GM19043 (cell line): ENCODE results near the gene ATG9B.
"Not testable (repeated sequence)": the region's sequence is repeated elsewhere in the genome, so short reads cannot be mapped to it uniquely, and the experiment has no call there.

Source experiments
- ATAC-seq: cut with Tn5 transposase; IDR thresholded peaks from one replicate; pipeline ENCODE4 v1.9.1; 2021; ENCODE audit warnings: low read depth; ENCODE audit not compliant: unreplicated experiment

Gene ATG9B

DNA sequence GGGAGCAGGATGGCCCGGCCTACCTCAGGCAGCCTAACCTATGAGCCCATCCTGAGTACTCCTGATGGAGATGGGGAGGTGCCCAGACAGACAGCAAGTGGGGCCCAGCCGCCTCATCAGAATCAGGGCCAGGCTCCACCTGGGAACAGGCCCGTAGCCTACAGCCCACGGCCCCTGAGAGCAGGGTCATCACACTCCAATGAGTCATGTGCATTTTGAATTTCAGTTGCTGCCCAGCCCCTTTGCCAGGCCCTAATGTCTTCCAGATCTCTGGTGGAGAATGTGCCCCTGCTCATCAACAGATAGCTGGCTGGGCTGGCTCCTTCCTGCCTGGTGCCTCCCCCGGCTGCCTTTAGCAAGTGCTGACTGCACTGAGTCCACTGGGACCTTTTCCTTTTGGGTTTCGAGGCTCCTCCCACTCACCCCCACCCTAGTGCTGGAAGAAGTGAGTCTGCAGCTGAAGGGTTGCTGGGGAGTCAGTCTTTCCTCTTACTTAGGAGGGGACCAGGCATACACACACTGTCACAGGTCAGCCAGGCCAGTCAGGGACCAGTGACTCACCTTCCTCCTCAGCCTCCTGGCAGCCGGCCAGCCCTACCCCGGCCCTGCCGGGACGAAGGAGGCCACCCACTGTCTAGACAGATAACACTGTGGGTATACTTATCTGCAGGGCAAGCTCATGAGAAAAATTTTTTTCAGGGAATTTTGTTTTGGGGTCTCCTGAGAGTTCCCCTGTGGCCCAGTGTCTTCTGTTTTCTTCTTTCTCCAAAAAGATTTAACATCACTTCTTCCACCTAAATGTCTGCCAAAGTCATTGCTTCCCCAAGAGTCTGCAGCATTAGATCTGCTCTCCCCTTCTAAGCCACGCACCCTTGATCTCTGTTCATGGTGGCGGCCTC, 14.9 kb upstream of the ATG9B start:
- ATAC-seq: no peak

DNA sequence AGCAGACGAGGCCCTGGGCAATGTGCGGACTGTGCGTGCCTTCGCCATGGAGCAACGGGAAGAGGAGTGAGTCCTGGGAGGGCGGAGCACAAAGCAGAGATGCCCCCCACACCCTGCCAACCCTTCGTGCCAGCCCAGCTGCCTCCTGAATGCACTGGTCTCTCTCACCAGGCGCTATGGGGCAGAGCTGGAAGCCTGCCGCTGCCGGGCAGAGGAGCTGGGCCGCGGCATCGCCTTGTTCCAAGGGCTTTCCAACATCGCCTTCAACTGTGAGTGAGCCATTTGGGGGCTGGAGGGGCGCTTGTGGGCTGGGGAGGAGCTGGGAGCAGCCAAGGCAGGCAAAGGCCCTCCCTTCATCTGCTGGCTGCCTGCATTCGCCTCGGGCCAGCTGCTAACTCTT, 11.6 kb upstream of the ATG9B start:
- ATAC-seq: no peak

DNA sequence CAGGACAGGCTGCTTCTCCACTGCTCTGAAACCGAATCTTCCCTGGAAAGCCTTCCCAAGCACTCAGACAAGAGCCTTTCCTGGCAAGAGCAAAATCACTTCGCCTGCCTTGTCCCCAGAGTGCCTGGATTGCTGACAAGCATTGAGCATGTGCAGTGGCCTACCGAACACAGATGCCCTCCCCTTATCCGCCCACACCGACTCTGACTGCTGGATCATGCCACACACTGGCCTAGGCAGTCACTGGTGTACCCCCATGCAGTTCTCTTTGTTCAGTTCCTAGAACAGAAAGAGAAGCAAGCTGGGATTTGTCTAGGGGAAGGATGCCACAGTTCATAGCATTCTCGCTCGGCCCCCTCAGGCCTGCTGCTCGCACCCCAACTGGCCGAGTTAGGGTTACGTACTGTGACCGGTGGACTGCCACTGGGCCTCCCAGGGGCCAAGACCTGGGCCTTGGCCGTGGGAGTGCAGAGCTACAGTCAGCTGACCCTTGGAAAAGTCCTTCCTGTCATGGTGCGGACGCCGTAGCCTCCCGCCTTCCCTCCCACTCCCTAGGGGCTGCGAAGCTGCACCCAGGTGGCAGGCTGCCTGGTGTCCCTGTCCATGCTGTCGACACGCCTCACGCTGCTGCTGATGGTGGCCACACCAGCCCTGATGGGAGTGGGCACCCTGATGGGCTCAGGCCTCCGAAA, 10.9 kb upstream of the ATG9B start:
- ATAC-seq: no peak

DNA sequence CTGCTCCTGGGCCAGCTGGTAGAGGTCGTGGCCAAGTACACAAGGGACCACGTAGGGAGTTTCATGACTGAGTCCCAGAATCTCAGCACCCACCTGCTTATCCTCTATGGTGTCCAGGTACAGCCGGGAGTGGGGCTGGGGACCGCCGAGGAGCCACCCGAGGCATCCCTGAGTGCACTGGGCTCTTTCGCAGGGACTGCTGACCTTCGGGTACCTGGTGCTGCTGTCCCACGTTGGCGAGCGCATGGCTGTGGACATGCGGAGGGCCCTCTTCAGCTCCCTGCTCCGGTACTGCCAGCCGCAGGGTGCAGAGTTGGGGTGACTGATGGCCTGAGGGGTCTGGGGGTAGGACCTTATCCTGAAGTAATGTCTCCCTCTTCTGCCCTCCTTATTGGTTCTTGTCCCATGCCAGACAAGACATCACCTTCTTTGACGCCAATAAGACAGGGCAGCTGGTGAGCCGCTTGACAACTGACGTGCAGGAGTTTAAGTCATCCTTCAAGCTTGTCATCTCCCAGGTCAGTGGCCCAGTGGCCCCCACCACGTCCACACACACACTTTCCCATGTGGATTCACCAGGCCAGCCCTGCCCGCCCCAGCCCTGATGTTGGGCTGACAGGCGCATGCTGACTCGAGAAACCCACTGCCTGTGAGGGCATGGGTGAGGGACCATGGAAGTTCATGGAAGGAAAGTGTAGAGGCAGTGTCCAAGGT, 10.2 kb upstream of the ATG9B start:
- no peak for ATAC-seq

DNA sequence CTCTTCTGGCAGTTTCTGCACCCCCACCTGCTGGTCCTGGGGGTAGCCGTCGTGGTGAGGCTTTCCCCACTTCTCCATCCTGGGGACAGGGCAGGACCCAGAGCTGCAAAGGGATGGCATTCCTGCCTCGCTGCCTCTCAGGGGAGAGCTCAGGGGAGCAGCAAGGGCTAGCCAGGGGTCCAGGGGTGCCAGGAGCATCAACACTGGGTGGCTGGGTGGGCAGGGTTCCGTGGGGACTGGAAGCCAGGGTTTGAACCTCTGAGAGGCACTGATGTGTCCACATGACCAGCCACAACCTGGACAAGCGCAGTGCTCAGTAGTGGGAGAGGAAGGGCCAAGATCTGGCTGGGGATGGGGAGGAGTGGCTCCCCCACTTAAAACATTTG, 9.6 kb upstream of the ATG9B start:
- ATAC-seq: no peak

DNA sequence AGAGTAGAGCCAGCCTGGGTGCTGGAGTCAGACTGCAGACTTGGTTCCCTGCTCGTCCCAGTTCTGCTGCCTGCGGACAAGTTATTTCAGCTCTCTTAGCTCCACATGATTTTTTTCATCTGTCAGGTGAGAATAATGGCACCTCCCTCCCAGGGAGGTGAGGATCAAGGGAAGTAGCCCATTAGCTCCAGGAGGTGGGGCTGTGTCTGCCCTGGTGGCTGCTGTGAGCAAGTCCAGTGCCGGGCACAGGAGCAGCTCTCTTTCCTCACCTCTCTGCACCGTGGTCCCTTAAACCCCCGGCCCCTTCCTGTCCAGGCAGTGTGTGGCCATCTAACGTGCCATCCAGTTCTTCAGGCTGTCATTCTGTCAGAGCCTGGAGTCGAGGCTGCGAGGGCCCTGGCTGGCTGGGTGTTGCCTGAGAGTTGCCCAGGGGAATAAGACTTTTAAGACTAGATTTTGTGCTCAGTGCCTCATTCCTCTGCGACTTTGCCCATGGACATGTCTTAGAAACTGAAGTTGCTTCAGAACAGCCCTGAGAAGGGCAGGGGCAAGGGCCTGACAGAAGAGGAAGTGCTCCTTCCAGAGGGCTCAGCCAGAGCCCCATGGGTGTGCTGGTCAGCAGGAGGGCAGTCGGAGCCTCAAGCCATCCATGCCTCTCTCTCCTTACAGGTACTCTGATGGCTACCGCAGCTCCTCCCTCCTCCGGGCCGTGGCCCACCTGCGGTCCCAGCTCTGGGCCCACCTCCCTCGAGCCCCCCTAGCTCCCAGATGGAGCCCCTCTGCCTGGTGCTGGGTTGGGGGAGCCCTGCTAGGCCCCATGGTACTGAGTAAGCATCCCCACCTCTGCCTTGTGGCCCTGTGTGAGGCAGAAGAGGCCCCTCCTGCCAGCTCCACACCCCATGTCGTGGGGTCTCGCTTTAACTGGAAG, 8.9 kb upstream of the ATG9B start:
- ATAC-seq: no peak

DNA sequence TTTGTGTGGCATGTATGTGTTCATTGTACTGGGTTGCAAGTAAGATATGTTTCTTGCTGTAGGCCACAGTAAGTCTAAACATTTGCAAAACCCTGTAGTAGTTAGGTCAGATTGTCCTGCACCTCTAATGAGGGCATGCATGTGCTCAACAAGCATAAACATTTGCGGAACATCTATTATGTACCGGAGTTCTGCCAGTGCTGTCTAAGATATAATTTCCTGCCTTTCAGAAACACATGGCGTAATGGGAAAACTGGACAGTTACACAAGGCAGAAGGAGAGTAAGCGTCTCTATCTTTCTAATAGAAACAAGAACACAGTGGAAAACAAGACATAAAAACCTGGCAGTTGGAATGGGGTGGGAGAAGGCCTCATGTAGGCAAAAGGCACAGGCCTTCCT, 6.7 kb upstream of the ATG9B start:
- no peak for ATAC-seq

DNA sequence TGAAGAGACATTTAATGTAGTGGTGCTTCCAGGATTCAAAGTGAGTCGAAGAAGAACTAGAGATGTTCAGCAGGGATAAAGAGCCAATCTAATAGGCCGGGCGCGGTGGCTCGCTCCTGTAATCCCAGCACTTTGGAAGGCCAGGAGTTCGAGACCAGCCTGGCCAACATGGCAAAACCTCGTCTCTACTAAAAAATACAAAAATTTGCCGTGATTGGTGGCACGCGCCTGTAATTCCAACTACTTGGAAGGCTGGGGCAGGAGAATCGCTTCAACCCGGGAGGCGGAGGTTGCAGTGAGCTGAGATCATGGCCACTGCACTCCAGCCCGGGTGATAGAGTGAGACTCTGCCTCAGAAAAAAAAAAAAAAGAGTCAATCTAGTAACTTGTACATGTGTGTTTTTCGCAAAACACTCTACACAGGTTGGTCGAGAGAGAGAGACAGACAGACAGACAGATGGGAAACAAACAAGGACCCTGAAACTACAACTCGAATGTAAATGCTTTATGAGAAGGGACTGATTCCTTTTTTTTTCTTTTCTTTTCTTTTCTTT, 4.7 kb upstream of the ATG9B start:
- no peak for ATAC-seq

DNA sequence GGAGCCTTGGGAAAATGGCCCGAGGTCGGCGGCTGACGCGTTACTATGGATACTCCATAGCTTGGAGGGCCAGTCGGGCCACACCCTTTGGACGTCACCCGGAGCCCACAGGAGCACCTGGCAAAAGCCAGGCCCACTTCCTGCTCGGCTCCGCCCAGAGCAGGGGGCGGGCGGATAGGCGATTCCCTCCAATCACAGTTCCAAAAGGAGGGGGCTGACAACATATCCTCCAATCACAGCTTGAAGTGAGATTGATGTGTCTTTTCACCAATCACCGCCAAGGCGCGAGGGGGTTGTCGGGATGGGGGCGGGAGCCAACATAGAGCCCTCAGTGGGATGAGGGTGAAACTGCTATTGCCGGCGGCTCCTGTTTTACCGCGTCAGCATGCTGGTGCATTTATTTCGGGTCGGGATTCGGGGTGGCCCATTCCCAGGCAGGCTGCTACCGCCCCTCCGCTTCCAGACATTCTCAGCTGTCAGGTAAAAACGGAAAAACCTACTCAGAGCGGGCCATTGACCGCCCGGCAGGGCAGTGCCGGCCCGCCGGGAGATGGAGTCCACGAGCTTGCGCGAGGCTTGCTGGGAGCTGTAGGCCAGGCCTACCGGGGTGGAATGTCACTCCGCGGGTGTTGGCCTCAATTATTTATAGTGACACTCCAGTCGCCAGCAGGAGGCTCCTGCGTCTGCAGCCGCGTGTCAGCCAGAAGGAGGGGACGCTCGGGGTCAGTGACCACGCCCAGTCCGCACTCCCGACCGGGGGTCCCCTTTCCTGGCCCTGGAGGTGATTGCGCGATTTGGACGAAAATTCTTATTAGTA, 4.0 kb upstream of the ATG9B start, which contains the start of gene ABCB8:
Gene ABCB8, plus strand, starts transcription at position 320 of the 817 bp plus-strand sequence. Its CDS starts 66 bp downstream, at position 386.
- ATAC-seq: peak; percentile 93

DNA sequence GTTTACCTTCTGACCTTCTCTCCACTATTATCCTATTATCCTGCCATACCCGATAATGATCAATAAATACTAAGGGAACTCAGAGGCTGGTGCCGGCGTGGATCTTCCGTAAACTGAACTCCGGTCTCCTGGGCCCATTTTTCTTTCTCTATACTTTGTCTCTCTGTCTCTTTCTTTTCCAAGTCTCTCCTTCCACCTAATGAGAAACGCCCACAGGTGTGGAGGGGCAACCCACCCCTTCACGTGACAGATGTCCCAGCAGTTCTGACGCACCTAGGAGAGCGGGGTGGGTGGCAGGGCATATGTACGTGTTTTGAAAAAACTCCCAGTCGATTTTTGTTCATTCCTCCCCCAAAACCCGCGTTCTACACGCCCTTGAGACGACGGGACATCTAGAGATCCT, 3.4 kb upstream of the ATG9B start:
- peak; percentile 1 for ATAC-seq

DNA sequence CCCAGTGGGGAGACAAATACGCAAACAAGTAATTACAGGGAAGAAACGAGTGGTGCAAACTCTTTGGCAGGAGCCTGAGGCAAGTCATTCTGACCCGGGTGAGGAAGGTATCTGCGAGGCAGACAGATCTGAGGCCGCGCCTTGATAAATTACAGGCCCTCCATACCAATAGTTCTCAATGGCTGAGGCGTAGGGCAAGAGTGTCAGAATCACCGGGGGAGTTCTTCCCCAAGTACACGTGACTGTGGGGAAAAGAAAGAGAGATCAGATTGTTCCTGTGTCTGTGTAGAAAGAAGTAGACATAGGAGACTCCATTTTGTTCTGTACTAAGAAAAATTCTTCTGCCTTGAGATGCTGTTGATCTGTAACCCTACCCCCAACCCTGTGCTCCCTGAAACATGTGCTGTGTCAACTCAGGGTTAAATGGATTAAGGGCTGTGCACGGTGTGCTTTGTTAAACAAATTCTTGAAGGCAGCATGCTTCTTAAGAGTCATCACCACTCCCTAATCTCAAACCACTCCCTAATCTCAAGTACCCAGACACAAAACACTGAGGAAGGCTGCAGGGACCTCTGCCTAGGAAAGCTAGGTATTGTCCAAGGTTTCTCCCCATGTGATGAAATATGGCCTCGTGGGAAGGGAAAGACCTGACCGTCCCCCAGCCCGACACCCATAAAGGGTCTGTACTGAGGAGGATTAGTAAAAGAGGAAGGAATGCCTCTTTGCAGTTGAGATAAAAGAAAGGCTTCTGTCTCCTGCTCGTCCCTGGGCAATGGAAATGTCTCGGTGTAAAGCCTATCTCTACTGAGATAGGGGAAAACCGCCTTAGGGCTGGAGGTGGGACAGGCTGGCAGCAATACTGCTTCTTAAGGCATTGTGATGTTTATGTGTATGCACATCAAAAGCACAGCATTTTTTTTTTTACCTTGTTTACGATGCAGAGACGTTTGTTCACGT, 2.8 kb upstream of the ATG9B start:
- not testable (repeated sequence) for ATAC-seq

DNA sequence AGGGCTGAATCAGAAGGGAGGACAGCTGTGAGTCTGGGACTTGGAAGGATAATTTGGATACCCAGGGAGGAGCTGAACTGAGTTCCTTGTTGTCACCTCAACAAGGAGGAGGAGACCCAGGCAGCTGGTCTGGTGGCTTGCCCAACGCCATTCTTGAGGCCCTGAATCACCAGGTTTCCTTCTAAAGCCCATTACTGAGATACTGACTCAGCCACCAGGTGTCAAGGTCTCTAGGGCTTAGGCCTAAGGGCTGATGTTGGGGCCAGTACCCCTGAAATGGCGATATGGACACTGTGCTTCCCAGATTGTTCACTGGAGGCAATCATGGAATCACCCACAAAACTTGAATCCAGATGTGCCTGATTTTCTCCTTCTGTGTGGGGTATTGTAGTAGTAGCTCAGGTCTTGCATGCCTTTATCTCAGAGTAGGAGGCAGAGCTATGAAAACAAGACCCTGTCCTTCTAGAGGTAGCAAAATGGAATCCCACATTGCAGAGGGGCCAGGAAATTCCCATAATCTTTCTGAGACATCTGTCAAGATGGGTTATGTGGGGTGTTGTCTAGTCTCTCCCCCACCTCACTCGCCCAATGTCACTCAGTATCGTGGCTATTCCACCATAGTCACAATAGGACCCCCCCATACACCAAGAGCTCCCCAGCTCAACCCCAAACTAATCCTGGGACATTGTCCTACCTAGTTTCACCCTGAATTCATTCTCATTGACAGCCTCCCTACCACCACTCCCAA, 1.8 kb upstream of the ATG9B start:
- ATAC-seq: no peak

DNA sequence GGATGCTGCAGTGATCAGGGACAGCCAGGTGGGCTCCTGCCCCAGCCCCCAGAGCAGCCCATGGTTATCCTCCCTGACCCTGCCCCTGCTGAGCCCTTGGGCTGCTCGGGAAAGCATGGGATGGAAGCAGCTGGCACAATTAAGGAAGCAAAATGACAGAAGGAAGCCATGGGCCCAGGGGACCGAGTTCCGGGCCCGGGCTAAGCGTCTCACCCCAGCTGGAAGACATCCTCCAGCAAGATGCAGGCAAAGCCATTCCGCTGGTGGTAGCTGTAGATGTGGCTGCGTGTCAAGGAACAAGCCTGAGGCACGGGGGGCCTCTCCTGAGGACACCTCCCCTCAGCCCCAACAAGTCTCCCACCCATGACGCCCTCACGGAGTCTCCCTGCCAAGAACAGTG, 1.1 kb downstream of the ATG9B start:
- ATAC-seq: no peak

DNA sequence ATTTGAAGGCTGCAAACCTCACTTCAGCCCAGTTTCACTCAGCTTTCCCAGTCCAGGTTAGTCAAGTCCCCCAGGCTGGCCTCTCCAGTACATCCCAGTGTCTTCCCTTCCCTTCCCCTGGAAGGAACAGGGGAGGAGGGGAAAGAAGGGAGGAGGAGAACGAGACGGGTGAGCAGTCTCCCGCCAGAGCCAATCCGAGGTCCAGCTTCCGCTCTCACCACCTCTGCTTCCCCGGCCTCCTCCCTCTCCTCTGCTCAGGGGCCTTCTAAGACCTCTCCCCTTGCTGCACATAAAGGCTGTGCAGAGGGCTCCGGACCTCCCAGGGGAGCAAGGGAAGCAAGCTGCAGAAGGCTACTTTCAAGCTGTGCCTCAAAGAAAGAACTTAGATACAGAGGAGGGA, 4.1 kb downstream of the ATG9B start:
- ATAC-seq: no peak

DNA sequence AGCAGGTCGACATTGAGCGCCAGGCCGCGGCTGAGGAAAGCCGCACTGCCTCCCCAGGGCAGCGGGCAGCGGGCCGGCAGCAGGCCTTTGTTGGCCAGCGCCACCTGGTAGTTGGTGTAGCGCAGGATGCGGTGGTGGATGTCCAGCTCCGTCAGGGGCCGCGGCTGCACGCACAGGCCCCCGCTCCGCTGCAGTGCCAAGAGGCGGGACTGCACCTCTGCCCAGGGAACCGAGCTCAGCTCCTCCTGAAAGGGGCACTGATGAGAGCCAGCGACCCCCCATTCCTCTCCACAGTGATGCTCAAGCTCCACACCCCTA, 5.2 kb downstream of the ATG9B start:
- no peak for ATAC-seq

DNA sequence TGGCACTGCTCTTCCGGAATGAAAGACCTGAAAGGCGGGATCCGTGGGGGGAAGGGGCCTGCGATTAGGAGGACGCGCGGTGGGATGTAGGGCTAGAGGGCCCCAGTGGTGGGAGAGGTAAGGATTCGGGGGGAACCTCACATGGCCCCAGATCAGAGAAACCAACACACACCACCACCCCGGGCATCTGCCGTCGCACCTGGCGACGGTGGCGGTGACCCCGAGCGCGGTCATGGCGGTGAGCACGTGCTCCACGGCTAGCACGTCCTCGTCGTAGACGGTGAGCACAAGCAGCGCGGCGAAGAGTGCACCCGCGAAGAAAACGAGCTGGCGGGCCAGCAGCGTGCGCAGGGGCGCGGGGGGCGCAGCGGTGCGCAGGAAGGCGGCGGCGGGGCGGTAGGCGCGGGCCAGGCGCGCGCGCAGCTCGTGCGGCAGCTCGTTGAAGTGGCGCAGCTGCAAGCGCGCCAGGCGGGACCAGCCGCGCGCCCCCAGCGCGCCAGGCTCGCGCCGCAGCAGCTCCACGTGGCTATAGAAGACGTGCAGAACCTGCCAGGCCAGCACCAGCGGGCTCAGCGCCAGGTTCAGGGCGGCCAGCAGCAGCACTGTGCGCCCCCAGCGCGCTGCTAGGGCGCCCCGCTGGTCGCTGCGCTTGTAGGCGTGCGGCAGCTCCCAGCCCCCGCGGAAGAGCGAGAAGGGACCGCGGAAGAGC, 5.7 kb downstream of the ATG9B start:
- peak; percentile 18 for ATAC-seq

DNA sequence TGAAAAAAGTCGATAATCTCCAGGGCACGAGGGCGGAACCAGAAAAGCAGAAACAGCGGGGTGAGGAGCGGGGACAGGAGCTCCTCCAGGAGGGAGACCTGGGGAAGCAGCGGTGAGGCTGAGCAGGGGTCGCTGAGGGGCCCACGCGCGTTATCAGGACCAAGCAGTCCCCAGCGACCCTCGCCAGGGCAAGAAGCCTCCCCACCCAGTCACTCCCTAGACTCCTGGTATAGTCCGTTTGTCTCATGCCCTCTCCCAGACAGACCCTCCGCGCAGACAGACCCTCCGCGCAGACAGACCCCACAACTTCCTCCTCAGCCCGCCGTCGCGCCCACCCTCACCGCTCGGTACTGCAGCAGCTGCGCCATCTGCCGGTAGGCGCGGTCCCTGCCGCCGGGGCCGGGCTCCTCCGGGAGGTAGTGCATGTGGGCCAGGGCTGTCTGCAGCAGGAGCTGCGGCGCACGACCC, 6.3 kb downstream of the ATG9B start:
- ATAC-seq: peak; percentile 65
